ENCODE results near the gene RPS2.

The RPS2 gene

GRCh38 chr16:1919327-1919998, 45.2 kb downstream of the RPS2 start:
- DNase-seq (ENCODE audit: low read depth, low spot score) = no peak

- DNase-seq (ENCODE audit: low read depth, low spot score) = no peak
Measured at GRCh38 chr16:1918351-1919326, 46.0 kb downstream of the RPS2 start, which contains the start of gene HS3ST6. Gene HS3ST6 (minus strand): TSS chr16:1918415. CDS start chr16:1918323, 92 bp downstream.

GRCh38 chr16:1917665-1918350, 46.8 kb downstream of the RPS2 start:
- no peak for DNase-seq (ENCODE audit: low read depth, low spot score)

GRCh38 chr16:1917056-1917664, 47.5 kb downstream of the RPS2 start:
- DNase-seq (ENCODE audit: low read depth, low spot score) = no peak

GRCh38 chr16:1916640-1916990, 48.0 kb downstream of the RPS2 start:
- DNase-seq (ENCODE audit: low read depth, low spot score) = no peak

- no peak for DNase-seq (ENCODE audit: low read depth, low spot score)
Measured at GRCh38 chr16:1915732-1916639, 48.6 kb downstream of the RPS2 start.

GRCh38 chr16:1914988-1915387, 49.6 kb downstream of the RPS2 start:
- no peak for DNase-seq (ENCODE audit: low read depth, low spot score)

GRCh38 chr16:1914084-1914608, 50.5 kb downstream of the RPS2 start:
- no peak for DNase-seq (ENCODE audit: low read depth, low spot score)

GRCh38 chr16:1913327-1914083, 51.1 kb downstream of the RPS2 start:
- DNase-seq (ENCODE audit: low read depth, low spot score) = no peak

GRCh38 chr16:1912215-1912543, 52.4 kb downstream of the RPS2 start:
- DNase-seq (ENCODE audit: low read depth, low spot score) = no peak
